Vagina (tissue), 2 donors: Measurements from ENCODE around the gene CBFA2T2. TPM values are rescaled to one million over a fixed set of nuclear protein-coding genes. Genes with fewer than 3 reads are reported as not detected.
A peak's percentile ranks its signal among the peaks of the same experiment; 100 is the strongest.
"Not testable (repeated sequence)": the region's sequence is repeated elsewhere in the genome, so short reads cannot be mapped to it uniquely, and the experiment has no call there.

ENCODE experiments used
- DNase-seq, 2 donors: peaks; one replicate each; pipeline ENCODE4 v3.0.0-alpha.2; 2017; ENCODE audit errors: extremely low spot score in 2 of 2
- H3K27ac ChIP-seq: fragments of 200-600 bp; sonication (generic); one replicate; pipeline ENCODE4 v1.5.1; 2019
- H3K27me3 ChIP-seq: fragments of 200-600 bp; sonication (generic); one replicate; pipeline ENCODE4 v1.5.1; 2019
- H3K36me3 ChIP-seq, 2 donors: fragments of 200-600 bp; sonication (generic); one replicate each; pipeline ENCODE4 v1.5.1; 2017 to 2019
- H3K4me1 ChIP-seq: fragments of 200-600 bp; sonication (generic); one replicate; pipeline ENCODE4 v1.5.1; 2019
- H3K4me3 ChIP-seq, 2 donors: fragments of 200-600 bp; sonication (generic); 1 replicate in 1 of 2; 2 replicates in 1 of 2; pipeline ENCODE4 v1.5.1; 2016 to 2019
- H3K9me3 ChIP-seq: fragments of 200-600 bp; sonication (generic); one replicate; pipeline ENCODE4 v1.5.1; 2019
- POLR2A ChIP-seq, 2 donors: fragments of 450-650 bp; IDR thresholded peaks; one replicate each; pipeline ENCODE4 v1.6.1; 2017; ENCODE audit warnings: antibody characterized with exemption in 2 of 2, mild to moderate bottlenecking in 2 of 2, moderate library complexity in 2 of 2
- POLR2AphosphoS5 ChIP-seq, 2 donors: sonication (generic); formaldehyde crosslinking; IDR thresholded peaks; one replicate each; pipeline ENCODE4 v1.9.0; 2017; ENCODE audit warnings: antibody characterized with exemption in 2 of 2, mild to moderate bottlenecking in 2 of 2, low read depth in 1 of 2; ENCODE audit not compliant: insufficient read depth in 1 of 2
- intact Hi-C: fragments of 100-400 bp; cut with DNase I; formaldehyde crosslinking; loops from one replicate; pipeline ENCODE4 v1.15.1; 2023
- total RNA-seq: library from RNA; depleted of rRNA; stranded (reverse); fragments of >200 nt; gene quantifications from one replicate; pipeline ENCODE4 v1.2.3, GENCODE V29; 2016
- TF ChIP-seq, protein P1 (sequence below), 3 experiments: fragments of 450-650 bp in 2 of 3; fragments of 200-600 bp in 1 of 3; sonication (generic) in 1 of 3; IDR thresholded peaks; one replicate each; pipeline ENCODE4 v1.5.1; 2017 to 2019; ENCODE audit warnings: antibody characterized with exemption in 3 of 3, mild to moderate bottlenecking in 2 of 3, moderate library complexity in 2 of 3

CBFA2T2 gene
- total RNA-seq, 1 donor from 2014 or later = 34.9 TPM

DNA sequence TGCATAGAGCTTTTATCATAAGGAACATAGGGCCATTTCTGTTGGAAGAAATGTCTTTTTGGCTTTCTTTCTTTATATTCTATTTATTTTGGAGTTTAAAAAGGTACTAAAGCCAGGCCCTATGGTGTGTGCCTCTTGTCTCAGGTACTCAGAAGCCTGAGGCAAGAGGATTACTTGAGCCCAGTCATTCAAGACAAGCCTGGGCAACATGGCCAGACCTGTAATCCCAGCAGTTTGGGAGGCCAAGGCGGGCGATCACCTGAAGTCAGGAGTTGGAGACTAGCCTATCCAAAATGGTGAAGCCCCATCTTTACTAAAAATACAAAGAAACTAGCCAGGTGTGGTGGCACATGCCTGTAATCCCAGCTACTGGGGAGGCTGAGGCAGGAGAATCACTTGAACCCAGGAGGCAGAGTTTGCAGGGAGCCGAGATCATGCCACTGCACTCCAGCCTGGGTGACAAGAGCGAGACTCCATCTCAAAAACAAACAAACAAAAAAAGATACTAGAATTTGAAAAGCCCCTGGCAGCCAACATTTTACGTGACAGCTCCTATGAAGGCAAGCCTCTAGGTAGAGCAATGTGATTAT is 80.0 kb downstream of the CBFA2T2 start:
- intact Hi-C loops = no loop called here
- Histone ChIP-seq H3K36me3 (no peaks in the 10 kb centered on the region), H3K27ac (peak overlapping the region; percentile 40), H3K27me3 (no peaks in the 10 kb centered on the region), H3K4me1 (peaks cover 50% of the 10 kb centered on the region), H3K9me3 (no peaks in the 10 kb centered on the region), H3K4me3 (no peak overlapping the region)
- no peak for DNase-seq
- no peak for TF ChIP-seq POLR2A (IDR thresholded peaks at IDR 0.05)
- peak in 1 of 2 donors; percentile 60 for TF ChIP-seq POLR2AphosphoS5 (IDR thresholded peaks at IDR 0.05; ENCODE audit: insufficient read depth in 1 of 2, low read depth in 1 of 2)
- TF ChIP-seq, protein P1, sequence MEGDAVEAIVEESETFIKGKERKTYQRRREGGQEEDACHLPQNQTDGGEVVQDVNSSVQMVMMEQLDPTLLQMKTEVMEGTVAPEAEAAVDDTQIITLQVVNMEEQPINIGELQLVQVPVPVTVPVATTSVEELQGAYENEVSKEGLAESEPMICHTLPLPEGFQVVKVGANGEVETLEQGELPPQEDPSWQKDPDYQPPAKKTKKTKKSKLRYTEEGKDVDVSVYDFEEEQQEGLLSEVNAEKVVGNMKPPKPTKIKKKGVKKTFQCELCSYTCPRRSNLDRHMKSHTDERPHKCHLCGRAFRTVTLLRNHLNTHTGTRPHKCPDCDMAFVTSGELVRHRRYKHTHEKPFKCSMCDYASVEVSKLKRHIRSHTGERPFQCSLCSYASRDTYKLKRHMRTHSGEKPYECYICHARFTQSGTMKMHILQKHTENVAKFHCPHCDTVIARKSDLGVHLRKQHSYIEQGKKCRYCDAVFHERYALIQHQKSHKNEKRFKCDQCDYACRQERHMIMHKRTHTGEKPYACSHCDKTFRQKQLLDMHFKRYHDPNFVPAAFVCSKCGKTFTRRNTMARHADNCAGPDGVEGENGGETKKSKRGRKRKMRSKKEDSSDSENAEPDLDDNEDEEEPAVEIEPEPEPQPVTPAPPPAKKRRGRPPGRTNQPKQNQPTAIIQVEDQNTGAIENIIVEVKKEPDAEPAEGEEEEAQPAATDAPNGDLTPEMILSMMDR (IDR thresholded peaks at IDR 0.05) = no peak

DNA sequence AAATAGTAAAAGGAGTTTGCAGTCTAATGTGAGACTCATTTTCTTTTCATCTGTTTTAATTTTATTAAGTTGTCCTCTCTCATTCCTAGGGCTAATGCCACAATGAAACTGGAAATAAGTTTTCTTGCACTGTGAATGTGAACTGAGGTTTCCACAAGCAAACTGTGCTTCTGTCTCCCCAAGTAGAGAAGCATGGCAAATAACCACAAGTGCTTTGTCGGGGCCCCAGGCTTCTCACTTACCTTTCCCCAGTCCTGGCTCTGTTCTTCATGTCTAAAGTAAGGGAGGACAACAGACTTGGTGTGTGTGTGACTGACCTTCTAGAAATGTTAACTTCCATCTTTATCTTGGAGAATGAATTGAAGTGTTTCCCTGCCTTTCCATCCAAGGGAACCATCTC is 80.8 kb downstream of the CBFA2T2 start:
- Histone ChIP-seq H3K36me3 (no peaks in the 10 kb centered on the region), H3K4me1 (peaks cover 50% of the 10 kb centered on the region), H3K4me3 (no peak overlapping the region), H3K9me3 (no peaks in the 10 kb centered on the region), H3K27me3 (no peaks in the 10 kb centered on the region), H3K27ac (peak overlapping the region; percentile 40)
- DNase-seq = no peak
- TF ChIP-seq, protein P1 (IDR thresholded peaks at IDR 0.05) = no peak
- TF ChIP-seq POLR2AphosphoS5 (IDR thresholded peaks at IDR 0.05; ENCODE audit: insufficient read depth in 1 of 2, low read depth in 1 of 2) (no peak), POLR2A (IDR thresholded peaks at IDR 0.05) (no peak)
- intact Hi-C loops = no loop called here

DNA sequence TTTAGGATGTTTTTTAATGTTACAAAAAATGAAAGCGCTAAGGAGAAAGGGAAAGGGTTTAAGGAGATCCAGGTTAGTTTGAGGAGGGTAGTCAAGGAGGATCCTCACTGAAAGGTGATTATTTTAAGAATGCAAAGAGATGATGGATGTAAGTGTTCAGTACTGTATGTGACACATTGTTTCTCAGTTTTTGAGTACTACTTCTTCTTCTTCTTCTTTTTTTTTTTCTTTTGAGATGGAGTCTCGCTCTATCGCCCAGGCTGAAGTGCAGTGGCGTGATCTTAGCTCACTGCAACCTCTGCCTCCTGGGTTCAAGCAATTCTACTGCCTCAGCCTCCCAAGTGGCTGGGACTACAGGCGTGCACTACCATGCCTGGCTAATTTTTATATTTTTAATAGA is 83.4 kb downstream of the CBFA2T2 start:
- H3K27ac ChIP-seq, intact Hi-C loops, H3K4me3 ChIP-seq, DNase-seq, H3K27me3 ChIP-seq, H3K9me3 ChIP-seq, H3K36me3 ChIP-seq: not testable (repeated sequence)
- H3K4me1 ChIP-seq = peaks cover 46% of the 10 kb centered on the region

DNA sequence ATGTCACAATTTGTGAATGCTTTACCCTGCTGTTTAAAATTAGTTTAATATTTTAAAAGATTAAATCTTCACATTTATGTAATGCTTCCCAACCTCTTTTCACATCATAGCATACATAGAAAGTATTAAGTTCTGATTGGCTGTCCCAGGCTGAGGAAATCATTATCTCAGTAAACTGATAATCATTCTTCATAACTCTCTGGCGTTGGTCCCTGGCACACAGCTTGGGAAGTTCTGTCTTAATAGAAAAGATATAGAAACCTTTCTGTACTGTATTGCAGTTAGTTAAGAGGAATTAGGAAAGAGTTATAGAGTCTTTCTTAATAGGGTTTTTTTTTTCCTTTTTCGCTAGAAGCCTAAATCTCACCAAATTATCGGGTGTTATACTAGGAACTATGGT is 85.4 kb downstream of the CBFA2T2 start:
- H3K27me3 ChIP-seq = no peaks in the 10 kb centered on the region
- H3K4me1 ChIP-seq = peaks cover 31% of the 10 kb centered on the region
- intact Hi-C loops = no loop called here
- no peaks in the 10 kb centered on the region for H3K9me3 ChIP-seq
- H3K4me3 ChIP-seq = no peak overlapping the region
- no peak overlapping the region for H3K27ac ChIP-seq
- no peak for TF ChIP-seq POLR2AphosphoS5 (IDR thresholded peaks at IDR 0.05; ENCODE audit: insufficient read depth in 1 of 2, low read depth in 1 of 2)
- TF ChIP-seq, protein P1 (IDR thresholded peaks at IDR 0.05) = no peak
- no peak for TF ChIP-seq POLR2A (IDR thresholded peaks at IDR 0.05)
- DNase-seq = no peak
- H3K36me3 ChIP-seq = no peaks in the 10 kb centered on the region

DNA sequence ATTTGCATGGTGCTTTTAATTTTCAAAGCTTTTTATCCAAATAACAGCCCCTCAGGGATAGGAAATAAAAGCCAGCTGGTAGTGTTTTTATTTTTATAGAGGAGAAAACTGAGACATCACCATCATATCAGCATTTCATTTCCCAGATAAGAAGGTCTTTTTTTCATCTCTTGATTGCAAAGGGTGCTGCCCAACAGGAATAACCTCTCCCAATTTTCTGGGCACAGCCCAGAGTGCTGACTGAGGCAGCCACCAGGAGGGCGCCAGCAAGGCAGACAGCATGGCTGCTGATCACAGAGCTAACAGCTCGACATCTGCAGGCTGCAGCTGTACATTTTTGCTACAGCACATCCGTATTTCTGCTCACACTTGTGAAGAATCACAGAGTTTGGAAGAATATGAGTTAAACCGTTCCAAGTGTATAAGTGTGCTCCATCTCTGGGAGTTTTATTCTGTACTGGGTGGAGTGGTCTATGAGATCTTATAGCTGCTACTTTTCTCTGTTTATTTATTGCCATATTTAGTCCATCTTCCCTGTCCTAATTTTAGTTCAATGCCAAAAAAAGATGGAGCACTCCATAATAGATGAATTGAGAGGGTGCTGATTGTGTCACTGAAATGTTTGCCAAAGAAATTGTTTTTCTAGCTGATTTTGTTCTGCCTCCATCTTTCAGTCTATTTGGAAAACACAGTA is 86.7 kb downstream of the CBFA2T2 start:
- Histone ChIP-seq H3K4me3 (no peak overlapping the region), H3K27me3 (no peaks in the 10 kb centered on the region), H3K9me3 (no peaks in the 10 kb centered on the region), H3K36me3 (no peaks in the 10 kb centered on the region), H3K4me1 (peaks cover 23% of the 10 kb centered on the region), H3K27ac (no peak overlapping the region)
- intact Hi-C loops = no loop called here
- no peak for DNase-seq
- no peak for TF ChIP-seq POLR2AphosphoS5 (IDR thresholded peaks at IDR 0.05; ENCODE audit: insufficient read depth in 1 of 2, low read depth in 1 of 2)
- TF ChIP-seq, protein P1 (IDR thresholded peaks at IDR 0.05) = no peak
